HCT116 (cell line): ENCODE measurements around the gene FBXL2. TPM values are rescaled to one million over a fixed set of nuclear protein-coding genes. Genes with fewer than 3 reads are reported as not detected.

Experiments used
- ATAC-seq: fragments of 200-7000 bp; cut with Tn5 transposase; 2 replicates; pipeline ENCODE4 v1.9.1; 2020; ENCODE audit warnings: mild to moderate bottlenecking, moderate library complexity
- BruUV-seq: library from RNA; stranded (reverse); fragments of 400-500 nt; replicated peaks from 2 replicates; lab custom pipeline; 2021; lab: Mats Ljungman, UMichigan
- CTCF ChIA-PET: fragments of 300-600 bp; sonication (Branson Sonifier 250); formaldehyde crosslinking; loops from one replicate; lab custom pipeline; 2021; ENCODE audit warnings: antibody characterized with exemption; lab: Charles Lee
- POLR2A ChIA-PET: fragments of 300-600, 350-600 bp; sonication (Branson Sonifier 250); formaldehyde crosslinking; loops from one replicate; lab custom pipeline; 2021; ENCODE audit warnings: antibody characterized with exemption; lab: Charles Lee
- RAD21 ChIA-PET, 2 experiments: fragments of 300-600 bp; sonication (Branson Sonifier 250); formaldehyde crosslinking; loops; one replicate each; lab custom pipeline; 2023; ENCODE audit warnings: low total read pairs in 2 of 2; ENCODE audit not compliant: uncharacterized antibody in 2 of 2, unreplicated experiment in 2 of 2, low non-redundant PET in 1 of 2; lab: Charles Lee
- DNase-seq: peaks from one replicate; pipeline ENCODE4 v3.0.0-alpha.2; 2010; ENCODE audit warnings: low read depth, low spot score
- H2AFZ ChIP-seq: fragments of 200-600 bp; shearing (Covaris generic), sonication (generic); 2 replicates; pipeline ENCODE4 v1.6.1; 2017; ENCODE audit warnings: low read depth, mixed run types, mixed read lengths, antibody characterized with exemption, low read length; ENCODE audit not compliant: poor library complexity, severe bottlenecking
- H3K27ac ChIP-seq: 2 replicates; pipeline ENCODE4 v1.5.1; 2012; ENCODE audit warnings: low read depth, low read length
- H3K27me3 ChIP-seq: fragments of 200-600 bp; sonication (generic); 2 replicates; pipeline ENCODE4 v1.6.1; 2016; ENCODE audit warnings: mixed run types, low read length, mixed read lengths; ENCODE audit not compliant: insufficient read depth
- H3K36me3 ChIP-seq, 2 experiments: fragments of 200-500 bp in 1 of 2; fragments of 200-600 bp in 1 of 2; sonication (Bioruptor generic) in 1 of 2; sonication (generic) in 1 of 2; 2 replicates each; pipeline versions ENCODE4 v1.5.1 to v1.6.1; 2014 to 2016; ENCODE audit warnings: low read length in 2 of 2, inconsistent platforms in 1 of 2, mixed read lengths in 1 of 2, mixed run types in 1 of 2; ENCODE audit not compliant: insufficient read depth in 2 of 2, control insufficient read depth in 1 of 2
- H3K4me1 ChIP-seq, 2 experiments: fragments of 200-600 bp in 1 of 2; sonication (generic) in 1 of 2; 2 replicates each; pipeline versions ENCODE4 v1.5.1 to v1.6.1; 2012 to 2017; ENCODE audit warnings: low read length in 2 of 2, inconsistent platforms in 1 of 2, mild to moderate bottlenecking in 1 of 2, mixed read lengths in 1 of 2, mixed run types in 1 of 2, moderate library complexity in 1 of 2; ENCODE audit not compliant: insufficient read depth in 2 of 2, control insufficient read depth in 1 of 2
- H3K4me2 ChIP-seq: fragments of 200-600 bp; sonication (generic); 2 replicates; pipeline ENCODE4 v1.6.1; 2017; ENCODE audit warnings: mixed run types, low read length, mixed read lengths
- H3K4me3 ChIP-seq, 2 experiments: fragments of 200-600 bp in 1 of 2; sonication (generic) in 1 of 2; replicated peaks in 1 of 2; 2 replicates each; pipeline ENCODE4 v1.5.1; 2011 to 2016; ENCODE audit warnings: low read length in 2 of 2, control low read depth in 1 of 2, low read depth in 1 of 2, mild to moderate bottlenecking in 1 of 2, mixed read lengths in 1 of 2, mixed run types in 1 of 2
- H3K79me2 ChIP-seq: fragments of 200-600 bp; sonication (generic); 2 replicates; pipeline ENCODE4 v1.6.1; 2017; ENCODE audit warnings: mild to moderate bottlenecking, mixed run types, low read length, moderate library complexity, mixed read lengths; ENCODE audit not compliant: insufficient read depth
- H3K9ac ChIP-seq: fragments of 200-600 bp; sonication (generic); 2 replicates; pipeline ENCODE4 v1.6.1; 2016; ENCODE audit warnings: low read length, mixed read lengths
- H3K9me2 ChIP-seq: fragments of 200-600 bp; sonication (generic), shearing (Covaris generic); 2 replicates; pipeline ENCODE4 v1.6.1; 2017; ENCODE audit warnings: mixed run types, mild to moderate bottlenecking, moderate library complexity; ENCODE audit not compliant: insufficient read depth
- H3K9me3 ChIP-seq, 2 experiments: fragments of 200-500 bp in 1 of 2; fragments of 200-600 bp in 1 of 2; sonication (Bioruptor generic) in 1 of 2; sonication (generic) in 1 of 2; 2 replicates each; pipeline ENCODE4 v1.6.1; 2014 to 2017; ENCODE audit warnings: low read length in 2 of 2, mixed read lengths in 2 of 2, inconsistent platforms in 1 of 2, low read depth in 1 of 2, mild to moderate bottlenecking in 1 of 2, mixed run types in 1 of 2, moderate library complexity in 1 of 2; ENCODE audit not compliant: control insufficient read depth in 1 of 2, insufficient read depth in 1 of 2
- H4K20me1 ChIP-seq: fragments of 200-600 bp; sonication (generic), shearing (Covaris generic); 2 replicates; pipeline ENCODE4 v1.6.1; 2017; ENCODE audit warnings: mixed run types, mild to moderate bottlenecking, moderate library complexity; ENCODE audit not compliant: insufficient read depth
- CEBPB ChIP-seq: IDR thresholded peaks from 2 replicates; pipeline ENCODE4 v1.6.1; 2012; ENCODE audit warnings: low read depth
- EZH2 ChIP-seq: fragments of 200-600 bp; sonication (generic); IDR thresholded peaks from 2 replicates; pipeline ENCODE4 v1.6.1; 2017; ENCODE audit warnings: antibody characterized with exemption, mixed run types
- EZH2phosphoT487 ChIP-seq: fragments of 200-600 bp; IDR thresholded peaks from 2 replicates; pipeline ENCODE4 v1.6.1; 2018; ENCODE audit warnings: antibody characterized with exemption, borderline replicate concordance
- JUND ChIP-seq: IDR thresholded peaks from 2 replicates; pipeline ENCODE4 v1.6.1; 2012
- POLR2AphosphoS5 ChIP-seq: IDR thresholded peaks from 2 replicates; pipeline ENCODE4 v1.6.1; 2011; ENCODE audit warnings: mild to moderate bottlenecking, low read depth, low read length, moderate library complexity
- intact Hi-C: fragments of 100-400 bp; cut with micrococcal nuclease; formaldehyde crosslinking; loops from 2 replicates; pipeline ENCODE4 v1.10.0; 2022
- total RNA-seq: library from RNA; stranded (reverse); gene quantifications from one replicate; pipeline ENCODE4 v1.2.1, GENCODE V29; 2021; ENCODE audit not compliant: unreplicated experiment
- TF ChIP-seq, protein P1 (sequence below): IDR thresholded peaks from 2 replicates; pipeline ENCODE4 v1.6.1; 2012
- TF ChIP-seq, protein P2 (sequence below), 3 experiments: fragments of 200-600 bp in 1 of 3; sonication (generic) in 1 of 3; IDR thresholded peaks in 2 of 3; conservative IDR thresholded peaks in 1 of 3; 2 replicates each; pipeline ENCODE4 v1.5.1; 2012 to 2017; ENCODE audit warnings: low read depth in 2 of 3, low read length in 2 of 3, antibody characterized with exemption in 1 of 3, borderline replicate concordance in 1 of 3, control low read depth in 1 of 3, mild to moderate bottlenecking in 1 of 3, mixed read lengths in 1 of 3, mixed run types in 1 of 3, moderate library complexity in 1 of 3; ENCODE audit not compliant: insufficient read depth in 1 of 3
- TF ChIP-seq, protein P3 (sequence below): IDR thresholded peaks from 2 replicates; pipeline ENCODE4 v1.6.1; 2012; ENCODE audit warnings: low read depth

Gene FBXL2
- total RNA-seq, 1 experiment from 2014 or later, result 12.8 TPM

DNA sequence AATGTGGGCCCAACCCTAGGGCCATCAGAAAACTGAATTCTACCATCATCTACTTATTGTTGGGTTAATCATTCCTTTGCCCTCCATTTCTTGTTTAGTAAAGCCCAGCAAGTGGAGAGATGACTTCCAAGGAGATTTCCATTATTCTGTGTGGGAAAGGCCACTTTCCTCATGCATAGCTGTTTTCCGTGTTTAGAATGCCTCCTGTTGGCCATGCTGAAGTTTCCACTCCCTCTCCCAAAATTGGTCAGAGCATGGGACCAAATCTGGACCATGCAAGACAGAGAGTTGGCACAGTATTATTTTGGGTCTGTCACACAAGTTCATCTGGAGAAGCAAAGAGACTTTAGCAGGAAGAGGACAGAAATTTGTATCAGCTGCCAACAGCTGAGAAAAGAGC, 43.4 kb upstream of the FBXL2 start:
- POLR2A ChIA-PET, result no interaction called here
- H3K79me2 ChIP-seq, result no peaks in the 10 kb centered on the region
- no peaks in the 10 kb centered on the region for H4K20me1 ChIP-seq
- BruUV-seq, result no TSS peak
- H2AFZ ChIP-seq, result no peak overlapping the region
- no peak overlapping the region for H3K9ac ChIP-seq
- no peaks in the 10 kb centered on the region for H3K36me3 ChIP-seq
- H3K27ac ChIP-seq, result no peak overlapping the region
- intact Hi-C loops, result no loop called here
- H3K4me1 ChIP-seq, result no peaks in the 10 kb centered on the region
- no peak overlapping the region for H3K4me2 ChIP-seq
- no peaks in the 10 kb centered on the region for H3K9me2 ChIP-seq
- no peak for ATAC-seq
- CTCF ChIA-PET, result no interaction called here
- no peaks in the 10 kb centered on the region for H3K27me3 ChIP-seq
- TF ChIP-seq CEBPB (no peak), JUND (no peak), EZH2 (no peak)
- TF ChIP-seq, protein P1, sequence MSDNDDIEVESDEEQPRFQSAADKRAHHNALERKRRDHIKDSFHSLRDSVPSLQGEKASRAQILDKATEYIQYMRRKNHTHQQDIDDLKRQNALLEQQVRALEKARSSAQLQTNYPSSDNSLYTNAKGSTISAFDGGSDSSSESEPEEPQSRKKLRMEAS, result no peak
- TF ChIP-seq, protein P2, sequence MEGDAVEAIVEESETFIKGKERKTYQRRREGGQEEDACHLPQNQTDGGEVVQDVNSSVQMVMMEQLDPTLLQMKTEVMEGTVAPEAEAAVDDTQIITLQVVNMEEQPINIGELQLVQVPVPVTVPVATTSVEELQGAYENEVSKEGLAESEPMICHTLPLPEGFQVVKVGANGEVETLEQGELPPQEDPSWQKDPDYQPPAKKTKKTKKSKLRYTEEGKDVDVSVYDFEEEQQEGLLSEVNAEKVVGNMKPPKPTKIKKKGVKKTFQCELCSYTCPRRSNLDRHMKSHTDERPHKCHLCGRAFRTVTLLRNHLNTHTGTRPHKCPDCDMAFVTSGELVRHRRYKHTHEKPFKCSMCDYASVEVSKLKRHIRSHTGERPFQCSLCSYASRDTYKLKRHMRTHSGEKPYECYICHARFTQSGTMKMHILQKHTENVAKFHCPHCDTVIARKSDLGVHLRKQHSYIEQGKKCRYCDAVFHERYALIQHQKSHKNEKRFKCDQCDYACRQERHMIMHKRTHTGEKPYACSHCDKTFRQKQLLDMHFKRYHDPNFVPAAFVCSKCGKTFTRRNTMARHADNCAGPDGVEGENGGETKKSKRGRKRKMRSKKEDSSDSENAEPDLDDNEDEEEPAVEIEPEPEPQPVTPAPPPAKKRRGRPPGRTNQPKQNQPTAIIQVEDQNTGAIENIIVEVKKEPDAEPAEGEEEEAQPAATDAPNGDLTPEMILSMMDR (IDR thresholded peaks at IDR 0.05 in 2 of 3, conservative IDR thresholded peaks at IDR 0.05 in 1 of 3; ENCODE audit: borderline replicate concordance in 1 of 3, insufficient read depth in 1 of 3, low read depth in 2 of 3, low read length in 2 of 3), result no peak
- RAD21 ChIA-PET, result no interaction called here
- no peaks in the 10 kb centered on the region for H3K9me3 ChIP-seq
- DNase-seq, result no peak
- no peak overlapping the region for H3K4me3 ChIP-seq

DNA sequence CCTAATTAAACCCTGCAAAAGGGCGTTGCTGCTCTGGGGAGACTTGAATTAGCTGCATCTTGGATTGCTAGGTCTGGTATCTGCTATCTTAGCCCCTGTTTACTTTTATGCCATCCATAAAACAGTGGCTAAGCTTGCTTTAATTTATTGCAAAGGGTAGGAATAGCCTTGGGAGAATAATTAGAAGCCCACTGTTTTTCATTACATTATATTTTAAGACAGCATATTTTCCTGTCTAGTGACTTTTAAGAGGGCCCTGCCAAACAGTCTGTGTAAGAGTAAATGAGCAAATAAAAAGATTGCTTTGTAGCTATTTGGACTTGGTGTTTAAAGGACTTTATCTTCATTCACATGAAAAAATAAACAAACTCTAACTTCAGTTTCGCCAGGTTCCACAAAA, 41.2 kb upstream of the FBXL2 start:
- Histone ChIP-seq H3K4me1 (no peaks in the 10 kb centered on the region), H3K27me3 (no peaks in the 10 kb centered on the region), H3K4me3 (no peak overlapping the region), H4K20me1 (no peaks in the 10 kb centered on the region), H3K27ac (no peak overlapping the region), H3K4me2 (no peak overlapping the region), H3K9ac (no peak overlapping the region), H3K79me2 (no peaks in the 10 kb centered on the region), H2AFZ (no peak overlapping the region), H3K9me2 (no peaks in the 10 kb centered on the region), H3K9me3 (no peaks in the 10 kb centered on the region), H3K36me3 (no peaks in the 10 kb centered on the region)
- intact Hi-C loops, result no loop called here
- no peak for ATAC-seq
- ChIA-PET POLR2A (no interaction called here), RAD21 (no interaction called here), CTCF (no interaction called here)
- no TSS peak for BruUV-seq
- no peak for DNase-seq
- TF ChIP-seq EZH2phosphoT487 (no peak), POLR2AphosphoS5 (no peak), EZH2 (no peak)
- TF ChIP-seq, protein P2 (IDR thresholded peaks at IDR 0.05 in 2 of 3, conservative IDR thresholded peaks at IDR 0.05 in 1 of 3; ENCODE audit: borderline replicate concordance in 1 of 3, insufficient read depth in 1 of 3, low read depth in 2 of 3, low read length in 2 of 3), result no peak
- TF ChIP-seq, protein P3, sequence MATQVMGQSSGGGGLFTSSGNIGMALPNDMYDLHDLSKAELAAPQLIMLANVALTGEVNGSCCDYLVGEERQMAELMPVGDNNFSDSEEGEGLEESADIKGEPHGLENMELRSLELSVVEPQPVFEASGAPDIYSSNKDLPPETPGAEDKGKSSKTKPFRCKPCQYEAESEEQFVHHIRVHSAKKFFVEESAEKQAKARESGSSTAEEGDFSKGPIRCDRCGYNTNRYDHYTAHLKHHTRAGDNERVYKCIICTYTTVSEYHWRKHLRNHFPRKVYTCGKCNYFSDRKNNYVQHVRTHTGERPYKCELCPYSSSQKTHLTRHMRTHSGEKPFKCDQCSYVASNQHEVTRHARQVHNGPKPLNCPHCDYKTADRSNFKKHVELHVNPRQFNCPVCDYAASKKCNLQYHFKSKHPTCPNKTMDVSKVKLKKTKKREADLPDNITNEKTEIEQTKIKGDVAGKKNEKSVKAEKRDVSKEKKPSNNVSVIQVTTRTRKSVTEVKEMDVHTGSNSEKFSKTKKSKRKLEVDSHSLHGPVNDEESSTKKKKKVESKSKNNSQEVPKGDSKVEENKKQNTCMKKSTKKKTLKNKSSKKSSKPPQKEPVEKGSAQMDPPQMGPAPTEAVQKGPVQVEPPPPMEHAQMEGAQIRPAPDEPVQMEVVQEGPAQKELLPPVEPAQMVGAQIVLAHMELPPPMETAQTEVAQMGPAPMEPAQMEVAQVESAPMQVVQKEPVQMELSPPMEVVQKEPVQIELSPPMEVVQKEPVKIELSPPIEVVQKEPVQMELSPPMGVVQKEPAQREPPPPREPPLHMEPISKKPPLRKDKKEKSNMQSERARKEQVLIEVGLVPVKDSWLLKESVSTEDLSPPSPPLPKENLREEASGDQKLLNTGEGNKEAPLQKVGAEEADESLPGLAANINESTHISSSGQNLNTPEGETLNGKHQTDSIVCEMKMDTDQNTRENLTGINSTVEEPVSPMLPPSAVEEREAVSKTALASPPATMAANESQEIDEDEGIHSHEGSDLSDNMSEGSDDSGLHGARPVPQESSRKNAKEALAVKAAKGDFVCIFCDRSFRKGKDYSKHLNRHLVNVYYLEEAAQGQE, result no peak
